MM.1S (cell line): ENCODE results near the gene CDC42EP2.

Experiments used
- EZH2 ChIP-seq: fragments of 300-600 bp; sonication (generic); optimal IDR thresholded peaks from 2 replicates; pipeline ENCODE3; 2017; ENCODE audit warnings: low read depth, mild to moderate bottlenecking, antibody characterized with exemption, low read length, mixed read lengths
- EZH2phosphoT487 ChIP-seq: fragments of 300-600 bp; sonication (generic); IDR thresholded peaks from 2 replicates; pipeline ENCODE4 v1.6.1; 2018; ENCODE audit warnings: antibody characterized with exemption, low read length
- TF ChIP-seq, protein P1 (sequence below): fragments of 300-600 bp; sonication (generic); IDR thresholded peaks from 2 replicates; pipeline ENCODE4 v1.5.1; 2016; ENCODE audit warnings: antibody characterized with exemption, low read length, mixed read lengths

DNA sequence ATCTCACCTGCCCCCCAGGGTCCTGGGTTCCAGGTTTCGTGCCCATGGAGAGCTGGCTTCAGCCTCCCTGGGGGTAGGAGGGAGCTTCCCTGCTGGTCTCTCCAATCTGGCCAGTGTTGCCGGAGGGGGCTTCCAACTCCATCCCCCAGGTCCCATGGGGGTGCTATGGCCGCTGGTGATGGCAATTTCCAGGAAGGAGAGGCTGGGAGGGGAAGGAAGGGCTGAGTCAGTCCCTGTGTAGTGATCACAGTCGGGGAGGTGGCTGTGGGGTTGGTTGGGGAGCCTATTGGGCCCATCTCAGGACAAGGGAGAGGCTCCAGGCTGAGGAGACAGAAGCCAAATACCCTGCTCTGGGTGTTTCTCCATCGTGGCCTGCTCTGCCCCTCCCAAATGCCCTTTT is 5.7 kb upstream of the CDC42EP2 start:
- TF ChIP-seq EZH2phosphoT487 (no peak), EZH2 (no peak)
- TF ChIP-seq, protein P1, sequence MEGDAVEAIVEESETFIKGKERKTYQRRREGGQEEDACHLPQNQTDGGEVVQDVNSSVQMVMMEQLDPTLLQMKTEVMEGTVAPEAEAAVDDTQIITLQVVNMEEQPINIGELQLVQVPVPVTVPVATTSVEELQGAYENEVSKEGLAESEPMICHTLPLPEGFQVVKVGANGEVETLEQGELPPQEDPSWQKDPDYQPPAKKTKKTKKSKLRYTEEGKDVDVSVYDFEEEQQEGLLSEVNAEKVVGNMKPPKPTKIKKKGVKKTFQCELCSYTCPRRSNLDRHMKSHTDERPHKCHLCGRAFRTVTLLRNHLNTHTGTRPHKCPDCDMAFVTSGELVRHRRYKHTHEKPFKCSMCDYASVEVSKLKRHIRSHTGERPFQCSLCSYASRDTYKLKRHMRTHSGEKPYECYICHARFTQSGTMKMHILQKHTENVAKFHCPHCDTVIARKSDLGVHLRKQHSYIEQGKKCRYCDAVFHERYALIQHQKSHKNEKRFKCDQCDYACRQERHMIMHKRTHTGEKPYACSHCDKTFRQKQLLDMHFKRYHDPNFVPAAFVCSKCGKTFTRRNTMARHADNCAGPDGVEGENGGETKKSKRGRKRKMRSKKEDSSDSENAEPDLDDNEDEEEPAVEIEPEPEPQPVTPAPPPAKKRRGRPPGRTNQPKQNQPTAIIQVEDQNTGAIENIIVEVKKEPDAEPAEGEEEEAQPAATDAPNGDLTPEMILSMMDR = no peak
